Measurements from ENCODE around the gene RLN2.
"Not testable (repeated sequence)": the region's sequence is repeated elsewhere in the genome, so short reads cannot be mapped to it uniquely, and the experiment has no call there.

Gene RLN2

GRCh38 chr9:5326893-5327548 is 22.5 kb upstream of the RLN2 start:
- H3K27ac Mint-ChIP-seq, result no peak overlapping the region

GRCh38 chr9:5326187-5326586 is 21.7 kb upstream of the RLN2 start:
- Mint-ChIP-seq H3K4me1 (peaks cover 10% of the 10 kb centered on the region), H3K36me3 (ENCODE audit: low read depth) (peaks cover 22% of the 10 kb centered on the region), H3K27ac (no peak overlapping the region), H3K9me3 (peaks cover 30% of the 10 kb centered on the region), H3K4me3 (no peak overlapping the region), H3K27me3 (ENCODE audit: low read depth, poor library complexity) (peaks cover 7% of the 10 kb centered on the region)
- DNase-seq, result no peak
- TF ChIP-seq, protein P1, sequence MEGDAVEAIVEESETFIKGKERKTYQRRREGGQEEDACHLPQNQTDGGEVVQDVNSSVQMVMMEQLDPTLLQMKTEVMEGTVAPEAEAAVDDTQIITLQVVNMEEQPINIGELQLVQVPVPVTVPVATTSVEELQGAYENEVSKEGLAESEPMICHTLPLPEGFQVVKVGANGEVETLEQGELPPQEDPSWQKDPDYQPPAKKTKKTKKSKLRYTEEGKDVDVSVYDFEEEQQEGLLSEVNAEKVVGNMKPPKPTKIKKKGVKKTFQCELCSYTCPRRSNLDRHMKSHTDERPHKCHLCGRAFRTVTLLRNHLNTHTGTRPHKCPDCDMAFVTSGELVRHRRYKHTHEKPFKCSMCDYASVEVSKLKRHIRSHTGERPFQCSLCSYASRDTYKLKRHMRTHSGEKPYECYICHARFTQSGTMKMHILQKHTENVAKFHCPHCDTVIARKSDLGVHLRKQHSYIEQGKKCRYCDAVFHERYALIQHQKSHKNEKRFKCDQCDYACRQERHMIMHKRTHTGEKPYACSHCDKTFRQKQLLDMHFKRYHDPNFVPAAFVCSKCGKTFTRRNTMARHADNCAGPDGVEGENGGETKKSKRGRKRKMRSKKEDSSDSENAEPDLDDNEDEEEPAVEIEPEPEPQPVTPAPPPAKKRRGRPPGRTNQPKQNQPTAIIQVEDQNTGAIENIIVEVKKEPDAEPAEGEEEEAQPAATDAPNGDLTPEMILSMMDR (IDR thresholded peaks at IDR 0.05), result no peak

More at GRCh38 chr9:5326893-5327548, 22.5 kb upstream of the RLN2 start:
- H3K4me1 Mint-ChIP-seq, result peaks cover 10% of the 10 kb centered on the region
- no peak overlapping the region for H3K4me3 Mint-ChIP-seq
- peak; percentile 38 for DNase-seq
- TF ChIP-seq, protein P1 (IDR thresholded peaks at IDR 0.05), result no peak
- peaks cover 30% of the 10 kb centered on the region for H3K9me3 Mint-ChIP-seq
- peaks cover 7% of the 10 kb centered on the region for H3K27me3 Mint-ChIP-seq (ENCODE audit: low read depth, poor library complexity)
- H3K36me3 Mint-ChIP-seq (ENCODE audit: low read depth), result peaks cover 22% of the 10 kb centered on the region

GRCh38 chr9:5321601-5322000 is 17.1 kb upstream of the RLN2 start:
- not testable (repeated sequence) for H3K27ac Mint-ChIP-seq; H3K9me3 Mint-ChIP-seq; DNase-seq; H3K4me1 Mint-ChIP-seq; H3K27me3 Mint-ChIP-seq (ENCODE audit: low read depth, poor library complexity); H3K4me3 Mint-ChIP-seq; H3K36me3 Mint-ChIP-seq (ENCODE audit: low read depth)

DNA sequence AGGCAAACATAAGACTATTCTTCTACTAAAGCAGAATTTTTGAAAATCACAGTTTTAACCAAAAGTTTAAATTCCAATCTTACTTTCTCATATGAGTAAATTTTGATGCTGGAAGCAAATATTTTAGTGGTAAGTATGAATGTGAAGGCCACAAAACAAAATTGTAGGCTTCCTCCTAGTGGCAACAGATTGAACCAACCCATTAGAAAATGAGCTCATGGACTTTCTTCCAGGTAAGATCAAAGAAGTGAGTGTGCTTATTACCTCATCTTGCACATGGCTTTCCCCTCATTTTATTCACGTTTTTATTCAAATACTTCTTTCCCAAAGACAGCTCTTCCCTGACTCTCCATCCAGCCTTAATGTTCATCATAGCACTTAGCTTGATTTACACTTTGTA is 16.5 kb upstream of the RLN2 start:
- no peak overlapping the region for H3K27ac Mint-ChIP-seq
- H3K9me3 Mint-ChIP-seq, result peaks cover 11% of the 10 kb centered on the region
- H3K4me1 Mint-ChIP-seq, result peaks cover under 1% of the 10 kb centered on the region
- TF ChIP-seq, protein P1 (IDR thresholded peaks at IDR 0.05), result no peak
- H3K36me3 Mint-ChIP-seq (ENCODE audit: low read depth), result no peaks in the 10 kb centered on the region
- H3K27me3 Mint-ChIP-seq (ENCODE audit: low read depth, poor library complexity), result peaks cover 7% of the 10 kb centered on the region
- DNase-seq, result no peak
- H3K4me3 Mint-ChIP-seq, result no peak overlapping the region

GRCh38 chr9:5316406-5316805 is 11.9 kb upstream of the RLN2 start:
- H3K4me1 Mint-ChIP-seq; H3K27me3 Mint-ChIP-seq (ENCODE audit: low read depth, poor library complexity); H3K4me3 Mint-ChIP-seq; H3K27ac Mint-ChIP-seq; H3K36me3 Mint-ChIP-seq (ENCODE audit: low read depth); DNase-seq: not testable (repeated sequence)
- peaks cover 27% of the 10 kb centered on the region for H3K9me3 Mint-ChIP-seq

DNA sequence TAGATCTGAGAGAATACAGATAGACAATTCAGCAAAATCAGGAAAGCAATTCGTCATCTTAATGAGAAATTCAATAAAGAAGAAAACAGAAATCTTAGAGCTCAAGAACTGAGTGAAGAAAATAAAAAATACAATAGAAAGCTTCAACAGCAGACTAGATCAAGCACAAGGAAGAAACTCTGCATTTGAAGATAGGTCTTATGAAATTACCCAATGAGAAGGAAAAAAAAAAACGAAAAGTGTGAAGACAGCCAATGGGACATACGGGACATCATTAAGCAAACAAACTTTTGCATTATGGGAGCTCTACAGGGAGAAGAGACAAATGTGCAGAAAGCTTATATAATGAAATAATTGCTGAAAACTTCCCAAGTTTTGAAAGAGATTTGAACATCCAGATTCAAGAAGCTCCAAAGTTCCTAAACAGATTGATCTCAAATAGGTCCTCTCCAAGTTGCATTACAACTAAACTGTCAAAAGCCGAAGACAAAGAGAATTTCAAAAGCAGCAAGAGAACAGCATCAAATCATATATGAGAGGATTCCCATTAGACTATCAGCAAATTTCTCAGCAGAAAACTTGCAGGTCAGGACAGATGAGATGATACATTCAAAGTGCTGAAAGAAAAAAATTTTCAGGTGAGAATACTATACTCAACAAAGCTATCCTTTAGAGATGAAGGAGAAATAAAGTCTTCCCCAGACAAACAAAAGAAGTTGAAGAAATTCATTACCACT is 10.8 kb upstream of the RLN2 start:
- no peak for DNase-seq
- H3K9me3 Mint-ChIP-seq, result peaks cover 27% of the 10 kb centered on the region
- H3K27ac Mint-ChIP-seq, result no peak overlapping the region
- H3K4me1 Mint-ChIP-seq, result no peaks in the 10 kb centered on the region
- peaks cover 4% of the 10 kb centered on the region for H3K27me3 Mint-ChIP-seq (ENCODE audit: low read depth, poor library complexity)
- TF ChIP-seq, protein P1 (IDR thresholded peaks at IDR 0.05), result no peak
- H3K4me3 Mint-ChIP-seq, result no peak overlapping the region
- H3K36me3 Mint-ChIP-seq (ENCODE audit: low read depth), result peaks cover 9% of the 10 kb centered on the region

GRCh38 chr9:5310851-5311250 is 6.3 kb upstream of the RLN2 start:
- no peaks in the 10 kb centered on the region for H3K4me1 Mint-ChIP-seq
- peaks cover 9% of the 10 kb centered on the region for H3K36me3 Mint-ChIP-seq (ENCODE audit: low read depth)
- TF ChIP-seq, protein P1 (IDR thresholded peaks at IDR 0.05), result no peak
- H3K27ac Mint-ChIP-seq, result no peak overlapping the region
- H3K27me3 Mint-ChIP-seq (ENCODE audit: low read depth, poor library complexity), result peaks cover 23% of the 10 kb centered on the region
- H3K4me3 Mint-ChIP-seq, result no peak overlapping the region
- H3K9me3 Mint-ChIP-seq, result peaks cover 15% of the 10 kb centered on the region
- DNase-seq, result no peak
